ENCODE data around the gene CYP11A1. TPM values are rescaled to one million over a fixed set of nuclear protein-coding genes. Genes with fewer than 3 reads are reported as not detected.

The CYP11A1 gene
- total and polyA plus RNA-seq, 10 of the 15 experiments (the other 5 are each of a cell fraction or from before 2014, with no cell fraction given) = 0.11 to 1.2 (median 0.23) TPM; not detected in 5

DNA sequence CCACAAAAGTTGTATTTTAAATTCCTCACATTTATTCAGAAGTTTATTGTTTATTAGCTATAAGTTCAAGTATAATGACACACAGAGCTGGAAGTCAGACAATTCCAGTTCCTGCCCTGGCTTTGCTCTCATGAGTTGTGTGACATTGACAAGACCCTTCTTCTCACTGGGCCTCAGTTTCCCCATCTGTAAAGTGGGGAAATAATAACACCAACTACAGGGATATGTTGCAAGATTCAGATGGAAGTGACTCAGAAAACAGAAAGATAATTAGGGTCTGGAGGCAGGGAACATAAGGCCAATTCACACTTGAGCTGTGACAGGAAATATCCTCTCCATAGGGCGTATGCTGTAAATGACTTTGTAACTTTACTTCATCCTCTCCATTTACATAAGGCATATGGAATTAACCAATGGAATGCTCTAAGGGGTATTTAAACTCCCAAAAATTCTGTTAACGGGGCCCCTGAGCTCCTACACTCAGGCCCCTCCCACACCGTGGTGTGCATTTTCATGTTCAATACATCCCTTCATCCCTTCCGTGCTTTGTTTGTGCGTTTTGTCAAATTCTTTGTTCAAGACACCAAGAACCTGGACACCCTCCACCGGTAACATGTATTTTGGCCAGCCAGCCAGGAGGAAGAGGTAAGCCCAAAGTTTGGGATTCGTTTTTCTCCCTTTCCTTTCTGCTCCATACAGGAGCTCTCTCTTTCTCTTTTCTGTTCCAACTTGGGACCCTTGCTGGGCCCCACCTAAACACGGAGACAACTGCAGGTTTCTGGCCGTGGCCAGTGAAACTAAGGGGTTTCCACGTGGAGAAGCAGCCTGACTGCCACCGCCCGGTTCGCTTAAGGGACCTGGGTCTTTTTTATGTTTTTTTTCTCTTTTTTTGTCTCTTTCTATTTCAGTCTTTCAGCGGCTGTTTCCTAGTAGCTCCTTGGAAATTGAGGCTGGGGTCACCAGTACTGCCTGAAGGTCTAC is 16.9 kb downstream of the CYP11A1 start:
- FAIRE-seq (no peak), DNase-seq (ENCODE audit: low read depth, low spot score) (no peak), ATAC-seq (no peak)
- Histone ChIP-seq H3K79me2 (ENCODE audit: control insufficient read depth, insufficient read depth, low read length) (no peaks in the 10 kb centered on the region), H3K36me3 (ENCODE audit: control insufficient read depth in 2 of 2, insufficient read depth in 2 of 2, low read length in 1 of 2) (no peaks in the 10 kb centered on the region), H3K4me1 (ENCODE audit: control insufficient read depth, insufficient read depth, low read length) (no peaks in the 10 kb centered on the region), H4K20me1 (ENCODE audit: control insufficient read depth, insufficient read depth) (no peaks in the 10 kb centered on the region), H3K27ac (ENCODE audit: control insufficient read depth, insufficient read depth) (no peak overlapping the region), H2AFZ (ENCODE audit: control insufficient read depth, low read depth, low read length) (no peak overlapping the region), H3K27me3 (replicated peaks in 1 of 2; ENCODE audit: control insufficient read depth in 2 of 2, insufficient read depth in 2 of 2, low read length in 1 of 2) (no peaks in the 10 kb centered on the region), H3K9me3 (replicated peaks; ENCODE audit: control insufficient read depth, insufficient read depth, low read length) (no peaks in the 10 kb centered on the region), H3K4me2 (ENCODE audit: control insufficient read depth, insufficient read depth) (no peak overlapping the region), H3K9ac (ENCODE audit: control insufficient read depth, insufficient read depth, low read length) (no peak overlapping the region), H3K4me3 (no peak overlapping the region)
- RAD21 ChIA-PET (ENCODE audit: unreplicated experiment) = no interaction called here
- CTCF ChIA-PET = no interaction called here
- 37% methylated on average over 14 of the region's 14 CpGs for WGBS (ENCODE audit: insufficient coverage, insufficient replicate concordance, low lambda C conversion rate, missing lambda C conversion rate)
- no TSS peak for BruUV-seq (replicated peaks)
- POLR2A ChIA-PET = no interaction called here
- intact Hi-C loops (cut with micrococcal nuclease; ENCODE audit: unreplicated experiment) = no loop called here
- in situ Hi-C loops (cut with MboI) = no loop called here
- SMC1A ChIA-PET (ENCODE audit: uncharacterized antibody, unreplicated experiment) = interaction anchor here (1.1 kb wide), 1 partner anchor 418 kb away, joined by 3 read pairs; no protein-coding TSS in a partner anchor
- TF ChIP-seq WRNIP1 (IDR thresholded peaks at IDR 0.05; ENCODE audit: borderline replicate concordance, low read depth, low read length) (no peak), MEF2A (IDR thresholded peaks at IDR 0.05; ENCODE audit: insufficient read depth, low read depth, low read length) (no peak), JUND (IDR thresholded peaks at IDR 0.05; ENCODE audit: low read depth, low read length) (no peak), POLR2A (IDR thresholded peaks at IDR 0.05; ENCODE audit: low read depth, low read length) (no peak), PAX8 (IDR thresholded peaks at IDR 0.05) (no peak), TCF7 (IDR thresholded peaks at IDR 0.05; ENCODE audit: borderline replicate concordance) (no peak), SRF (IDR thresholded peaks at IDR 0.05; ENCODE audit: low read depth in 2 of 2, low read length in 2 of 2) (no peak), KLF5 (IDR thresholded peaks at IDR 0.05; ENCODE audit: partially characterized antibody) (no peak), MTA3 (IDR thresholded peaks at IDR 0.05; ENCODE audit: borderline replicate concordance, low read length) (no peak), ZNF384 (IDR thresholded peaks at IDR 0.05; ENCODE audit: borderline replicate concordance, low read depth, low read length) (no peak), NFYB (IDR thresholded peaks at IDR 0.05; ENCODE audit: insufficient read depth, low read depth, low read length) (no peak)
- TF ChIP-seq, protein P1, sequence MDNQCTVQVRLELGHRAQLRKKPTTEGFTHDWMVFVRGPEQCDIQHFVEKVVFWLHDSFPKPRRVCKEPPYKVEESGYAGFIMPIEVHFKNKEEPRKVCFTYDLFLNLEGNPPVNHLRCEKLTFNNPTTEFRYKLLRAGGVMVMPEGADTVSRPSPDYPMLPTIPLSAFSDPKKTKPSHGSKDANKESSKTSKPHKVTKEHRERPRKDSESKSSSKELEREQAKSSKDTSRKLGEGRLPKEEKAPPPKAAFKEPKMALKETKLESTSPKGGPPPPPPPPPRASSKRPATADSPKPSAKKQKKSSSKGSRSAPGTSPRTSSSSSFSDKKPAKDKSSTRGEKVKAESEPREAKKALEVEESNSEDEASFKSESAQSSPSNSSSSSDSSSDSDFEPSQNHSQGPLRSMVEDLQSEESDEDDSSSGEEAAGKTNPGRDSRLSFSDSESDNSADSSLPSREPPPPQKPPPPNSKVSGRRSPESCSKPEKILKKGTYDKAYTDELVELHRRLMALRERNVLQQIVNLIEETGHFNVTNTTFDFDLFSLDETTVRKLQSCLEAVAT (IDR thresholded peaks at IDR 0.05) = no peak
- TF ChIP-seq, protein P2, sequence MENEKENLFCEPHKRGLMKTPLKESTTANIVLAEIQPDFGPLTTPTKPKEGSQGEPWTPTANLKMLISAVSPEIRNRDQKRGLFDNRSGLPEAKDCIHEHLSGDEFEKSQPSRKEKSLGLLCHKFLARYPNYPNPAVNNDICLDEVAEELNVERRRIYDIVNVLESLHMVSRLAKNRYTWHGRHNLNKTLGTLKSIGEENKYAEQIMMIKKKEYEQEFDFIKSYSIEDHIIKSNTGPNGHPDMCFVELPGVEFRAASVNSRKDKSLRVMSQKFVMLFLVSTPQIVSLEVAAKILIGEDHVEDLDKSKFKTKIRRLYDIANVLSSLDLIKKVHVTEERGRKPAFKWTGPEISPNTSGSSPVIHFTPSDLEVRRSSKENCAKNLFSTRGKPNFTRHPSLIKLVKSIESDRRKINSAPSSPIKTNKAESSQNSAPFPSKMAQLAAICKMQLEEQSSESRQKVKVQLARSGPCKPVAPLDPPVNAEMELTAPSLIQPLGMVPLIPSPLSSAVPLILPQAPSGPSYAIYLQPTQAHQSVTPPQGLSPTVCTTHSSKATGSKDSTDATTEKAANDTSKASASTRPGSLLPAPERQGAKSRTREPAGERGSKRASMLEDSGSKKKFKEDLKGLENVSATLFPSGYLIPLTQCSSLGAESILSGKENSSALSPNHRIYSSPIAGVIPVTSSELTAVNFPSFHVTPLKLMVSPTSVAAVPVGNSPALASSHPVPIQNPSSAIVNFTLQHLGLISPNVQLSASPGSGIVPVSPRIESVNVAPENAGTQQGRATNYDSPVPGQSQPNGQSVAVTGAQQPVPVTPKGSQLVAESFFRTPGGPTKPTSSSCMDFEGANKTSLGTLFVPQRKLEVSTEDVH (IDR thresholded peaks at IDR 0.05; ENCODE audit: low read depth, partially characterized antibody) = no peak
- TF ChIP-seq, protein P3, sequence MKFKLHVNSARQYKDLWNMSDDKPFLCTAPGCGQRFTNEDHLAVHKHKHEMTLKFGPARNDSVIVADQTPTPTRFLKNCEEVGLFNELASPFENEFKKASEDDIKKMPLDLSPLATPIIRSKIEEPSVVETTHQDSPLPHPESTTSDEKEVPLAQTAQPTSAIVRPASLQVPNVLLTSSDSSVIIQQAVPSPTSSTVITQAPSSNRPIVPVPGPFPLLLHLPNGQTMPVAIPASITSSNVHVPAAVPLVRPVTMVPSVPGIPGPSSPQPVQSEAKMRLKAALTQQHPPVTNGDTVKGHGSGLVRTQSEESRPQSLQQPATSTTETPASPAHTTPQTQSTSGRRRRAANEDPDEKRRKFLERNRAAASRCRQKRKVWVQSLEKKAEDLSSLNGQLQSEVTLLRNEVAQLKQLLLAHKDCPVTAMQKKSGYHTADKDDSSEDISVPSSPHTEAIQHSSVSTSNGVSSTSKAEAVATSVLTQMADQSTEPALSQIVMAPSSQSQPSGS (IDR thresholded peaks at IDR 0.05; ENCODE audit: low read length) = no peak
- TF ChIP-seq, protein P4, sequence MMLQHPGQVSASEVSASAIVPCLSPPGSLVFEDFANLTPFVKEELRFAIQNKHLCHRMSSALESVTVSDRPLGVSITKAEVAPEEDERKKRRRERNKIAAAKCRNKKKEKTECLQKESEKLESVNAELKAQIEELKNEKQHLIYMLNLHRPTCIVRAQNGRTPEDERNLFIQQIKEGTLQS (IDR thresholded peaks at IDR 0.05; ENCODE audit: borderline replicate concordance, extremely low read depth, low read depth, low read length) = no peak
